Epithelial cell of prostate (primary cell): ENCODE results near the gene SMARCAD1.
"Not testable (repeated sequence)": the region's sequence is repeated elsewhere in the genome, so short reads cannot be mapped to it uniquely, and the experiment has no call there.

Source experiments
- DNase-seq: peaks from one replicate; pipeline ENCODE4 v3.0.0-alpha.2; 2011; ENCODE audit warnings: low read depth, low spot score
- H3K27ac ChIP-seq: fragments of 450-650 bp; 2 replicates; pipeline ENCODE4 v1.5.1; 2017; ENCODE audit warnings: mild to moderate bottlenecking

SMARCAD1 gene

DNA sequence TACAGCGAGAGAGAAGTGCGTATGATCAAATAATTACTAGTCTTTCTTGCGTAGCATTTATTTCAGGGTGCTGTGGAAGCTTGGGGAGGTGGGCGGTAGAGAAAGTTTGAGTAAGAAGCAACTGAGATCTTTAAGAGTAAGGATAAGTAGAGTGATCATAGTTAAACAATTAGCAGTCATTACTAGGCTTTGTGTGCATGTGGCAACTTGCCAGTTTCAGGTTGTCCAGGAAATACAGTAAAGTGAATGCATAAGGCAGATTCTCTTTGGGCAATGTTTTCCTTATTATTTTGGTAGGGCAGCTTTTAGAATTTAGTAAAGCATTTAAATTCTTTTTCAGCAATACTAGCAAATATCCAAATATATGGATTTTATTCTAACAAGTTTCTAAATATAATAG is 78.0 kb downstream of the SMARCAD1 start:
- no peak overlapping the region for H3K27ac ChIP-seq
- DNase-seq: no peak

DNA sequence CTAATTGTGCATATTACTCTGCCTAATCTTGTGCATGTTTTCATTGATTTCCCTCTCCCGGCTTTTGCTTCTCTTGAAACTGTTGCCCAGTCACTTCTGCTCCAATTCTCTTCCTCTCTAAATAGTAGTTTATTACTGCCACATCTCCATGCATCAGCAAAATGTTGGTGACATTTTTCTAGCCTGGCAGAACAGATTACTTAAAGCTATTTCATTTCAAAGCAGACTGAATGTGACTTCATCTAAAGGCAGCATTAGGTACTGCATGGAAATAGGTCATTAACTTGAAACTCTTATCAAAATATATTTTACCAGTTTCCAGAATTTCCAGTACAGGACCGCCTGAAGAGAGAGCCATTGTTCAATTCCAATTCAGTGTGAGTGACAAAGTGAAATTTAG is 82.6 kb downstream of the SMARCAD1 start:
- no peak for DNase-seq

DNA sequence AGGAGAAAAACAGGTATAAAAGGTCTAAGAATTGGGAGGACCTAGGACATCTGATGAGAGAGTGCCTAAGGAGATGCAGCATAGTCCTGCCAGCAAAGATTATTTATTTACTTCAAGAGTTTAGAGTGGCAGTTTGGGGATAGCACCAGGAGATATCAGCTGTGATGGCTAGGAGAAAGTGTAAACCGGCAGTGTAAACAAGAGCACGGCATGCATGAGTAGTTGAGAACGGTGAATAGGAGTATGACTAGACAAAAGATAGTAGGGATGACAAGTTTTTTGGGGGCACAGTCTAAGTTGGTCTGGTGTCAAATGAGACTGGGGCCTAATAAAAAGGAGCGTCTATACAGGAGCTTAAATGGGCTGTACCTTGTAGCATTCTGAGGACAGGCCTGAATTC is 86.3 kb downstream of the SMARCAD1 start:
- H3K27ac ChIP-seq: not testable (repeated sequence)

More for the DNA sequence above, 82.6 kb downstream of the SMARCAD1 start:
- no peak overlapping the region for H3K27ac ChIP-seq

DNA sequence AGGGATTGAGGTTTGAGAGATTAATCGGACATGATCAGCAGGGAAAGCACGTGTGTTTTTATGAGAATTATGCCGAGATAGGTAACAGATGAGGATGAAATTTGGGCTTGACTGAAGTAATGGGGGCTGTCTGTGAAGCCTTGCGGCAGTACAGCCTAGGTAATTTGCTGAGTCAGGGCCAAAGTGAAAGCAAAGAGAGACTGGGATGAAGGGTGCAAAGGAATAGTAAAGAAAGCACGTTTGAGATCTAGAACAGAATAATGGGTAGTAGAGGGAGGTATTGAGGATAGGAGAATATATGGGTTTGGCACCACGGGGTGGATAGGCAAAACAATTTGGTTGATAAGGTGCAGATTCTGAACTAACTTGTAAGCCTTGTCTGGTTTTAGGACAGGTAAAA is 87.8 kb downstream of the SMARCAD1 start:
- not testable (repeated sequence) for H3K27ac ChIP-seq

More for the DNA sequence above, 86.3 kb downstream of the SMARCAD1 start:
- DNase-seq: not testable (repeated sequence)

DNA sequence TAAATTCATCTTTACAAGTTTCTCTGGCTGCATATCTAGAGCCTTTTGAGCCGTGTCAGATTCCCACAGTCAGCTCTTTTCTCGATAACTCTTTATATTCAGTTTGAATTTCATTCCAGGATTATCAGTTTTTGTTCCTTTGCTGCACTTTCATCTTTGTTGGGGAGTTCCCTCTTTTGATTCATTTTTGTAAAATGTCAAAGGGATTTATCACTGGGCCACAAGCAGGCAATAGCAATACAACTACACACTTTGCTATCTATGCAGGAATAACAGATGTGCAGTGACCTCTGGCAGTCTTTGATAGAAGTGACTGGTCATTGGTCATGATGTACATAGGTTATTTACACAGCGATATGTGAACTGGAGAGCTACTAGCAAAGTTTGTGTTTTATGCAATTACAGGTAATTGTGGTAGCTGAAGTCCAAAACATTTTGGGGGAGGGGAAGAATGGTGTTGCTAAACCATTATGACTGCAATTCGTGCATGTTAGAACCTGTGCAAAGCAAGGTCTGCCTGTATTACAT is 91.1 kb downstream of the SMARCAD1 start:
- DNase-seq: peak; percentile 16
- H3K27ac ChIP-seq: peak overlapping the region; percentile 15

More for the DNA sequence above, 87.8 kb downstream of the SMARCAD1 start:
- not testable (repeated sequence) for DNase-seq

DNA sequence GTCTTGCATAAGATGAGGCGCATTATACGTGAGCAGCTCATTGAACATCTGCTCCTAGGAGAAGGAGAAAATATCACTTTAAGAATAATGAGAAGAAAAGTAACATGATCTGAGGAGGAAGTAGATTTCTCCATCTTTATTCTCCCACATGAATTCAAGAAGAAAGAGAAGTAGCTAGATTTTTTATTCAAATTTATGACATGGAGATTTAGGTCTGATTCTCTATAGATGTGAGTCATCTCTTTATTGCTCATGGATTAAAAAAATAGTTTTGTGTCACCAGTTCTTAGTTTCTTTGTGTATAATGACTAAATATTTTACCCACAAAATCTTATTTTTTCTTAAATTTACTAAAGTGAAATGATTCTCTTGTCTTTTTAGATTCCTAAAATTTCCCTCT is 94.5 kb downstream of the SMARCAD1 start:
- no peak overlapping the region for H3K27ac ChIP-seq
- no peak for DNase-seq

DNA sequence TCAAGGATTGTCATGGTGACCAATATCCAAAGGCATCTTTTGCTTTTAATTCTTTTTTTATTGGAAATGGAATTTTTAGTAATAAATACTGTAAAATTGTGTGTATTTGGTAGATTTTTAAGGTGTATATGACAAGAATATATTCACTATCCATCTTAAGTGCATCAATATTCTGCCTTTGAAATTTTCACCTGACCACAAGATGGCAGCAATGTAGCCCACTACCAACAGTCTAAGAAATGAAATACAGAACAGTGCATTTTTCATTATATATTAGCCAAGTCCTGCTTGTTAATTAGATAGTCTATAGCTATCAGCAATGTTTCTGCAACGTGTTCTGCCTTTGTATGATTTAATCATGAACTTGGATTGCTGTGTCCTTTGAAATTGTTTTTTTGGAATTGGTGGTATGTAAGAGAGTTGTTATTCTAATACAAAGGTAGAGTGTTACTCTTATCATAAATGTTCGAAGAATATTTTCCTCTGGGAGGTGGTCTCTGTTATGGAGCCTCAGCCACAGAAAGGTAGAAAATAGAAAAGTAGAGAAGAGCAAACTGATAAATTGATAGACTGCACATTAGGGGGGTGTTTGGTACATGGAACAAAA is 96.8 kb downstream of the SMARCAD1 start:
- no peak overlapping the region for H3K27ac ChIP-seq
- DNase-seq: no peak

DNA sequence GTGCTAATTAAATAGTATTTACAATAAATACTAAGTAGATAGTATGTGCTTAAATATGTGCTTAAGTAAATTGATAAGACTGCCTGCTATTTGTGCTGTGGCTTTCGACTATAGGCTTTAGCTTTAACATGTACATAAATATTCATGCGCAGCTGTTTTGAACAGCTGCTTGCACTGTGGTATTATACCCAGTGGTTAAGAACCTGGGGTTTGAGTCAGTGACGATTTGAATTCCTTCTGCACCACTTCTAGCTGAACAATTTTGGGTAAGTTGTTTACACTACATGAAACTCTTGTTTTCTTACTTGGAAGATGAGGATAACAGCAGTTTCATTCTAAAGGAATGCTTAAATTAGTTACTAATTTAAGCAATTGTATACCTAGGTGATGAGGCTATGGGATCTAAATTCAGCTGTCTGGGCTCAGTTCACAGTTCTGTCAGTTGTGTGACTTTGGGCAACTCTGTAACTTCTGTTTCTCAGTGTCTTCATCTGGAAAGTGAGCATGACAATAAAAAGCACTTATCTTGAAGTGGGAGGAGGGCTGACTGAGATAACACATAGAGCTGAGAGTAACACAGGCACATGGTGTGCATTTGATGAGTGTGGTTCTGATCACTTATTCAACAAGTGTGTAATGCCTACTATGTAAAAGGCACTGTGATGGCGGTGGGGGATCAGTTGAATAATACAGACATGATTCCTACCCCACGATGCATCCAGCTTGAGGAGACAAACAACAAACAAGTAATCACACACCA is 98.0 kb downstream of the SMARCAD1 start:
- no peak overlapping the region for H3K27ac ChIP-seq
- DNase-seq: no peak

DNA sequence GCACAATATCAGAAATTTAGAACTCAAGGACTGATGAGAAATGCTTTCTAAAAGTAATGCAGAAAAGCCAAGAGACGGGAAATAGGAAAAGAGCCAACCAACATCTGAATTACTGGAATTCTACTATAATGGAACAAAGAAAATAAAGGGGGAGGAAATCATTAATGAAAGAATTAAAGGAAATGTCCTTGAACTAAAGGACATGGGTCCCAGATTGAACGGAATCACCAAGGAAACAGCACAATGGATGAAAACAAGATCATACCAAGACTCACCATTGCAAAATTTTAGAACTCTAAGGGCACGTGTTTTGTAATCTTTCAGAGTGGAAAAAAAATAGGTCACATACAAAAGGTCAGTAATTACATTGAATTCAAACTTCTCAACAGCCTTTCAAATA is 99.0 kb downstream of the SMARCAD1 start:
- H3K27ac ChIP-seq: no peak overlapping the region
- DNase-seq: no peak

DNA sequence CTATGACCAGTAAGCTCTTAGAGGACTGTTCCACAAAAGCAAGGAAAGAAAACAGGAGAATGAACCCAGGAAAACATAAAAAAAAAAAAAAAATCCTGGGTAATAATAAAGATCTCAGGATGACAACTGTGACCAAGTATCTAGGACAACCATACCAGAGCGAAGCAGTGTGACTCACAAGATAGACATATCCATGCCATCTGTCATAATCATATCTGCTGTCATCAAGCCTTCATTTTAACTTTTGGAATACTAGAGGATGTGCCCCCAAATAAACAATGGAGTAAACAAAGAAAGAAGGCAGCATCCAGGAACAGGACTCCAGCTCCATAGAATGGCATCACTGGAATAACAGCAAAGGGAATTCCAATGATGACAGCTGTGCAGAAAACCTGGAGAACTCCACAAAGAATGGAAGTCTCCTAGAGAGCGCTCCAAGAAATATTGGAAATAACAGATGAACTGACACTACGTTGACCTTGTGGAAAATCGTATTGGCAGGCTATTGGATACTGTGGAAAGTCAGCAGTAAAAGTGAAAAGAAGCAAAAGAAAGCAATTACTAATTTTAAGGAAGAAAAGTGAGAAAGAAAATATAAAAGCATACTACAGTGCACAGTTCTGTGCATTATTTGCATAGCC is 99.7 kb downstream of the SMARCAD1 start:
- H3K27ac ChIP-seq: no peak overlapping the region
- no peak for DNase-seq

DNA sequence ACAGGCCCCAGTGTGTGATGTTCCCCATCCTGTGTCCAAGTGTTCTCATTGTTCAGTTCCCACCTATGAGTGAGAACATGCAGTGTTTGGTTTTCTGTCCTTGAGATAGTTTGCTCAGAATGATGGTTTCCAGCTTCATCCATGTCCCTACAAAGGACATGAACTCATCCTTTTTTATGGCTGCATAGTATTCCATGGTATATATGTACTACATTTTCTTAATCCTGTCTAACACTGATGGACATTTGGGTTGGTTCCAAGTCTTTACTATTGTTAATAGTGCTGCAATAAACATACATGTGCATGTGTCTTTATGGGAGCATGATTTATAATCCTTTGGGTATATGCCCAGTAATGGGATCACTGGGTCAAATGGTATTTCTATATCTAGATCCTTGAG is 112.3 kb downstream of the SMARCAD1 start:
- not testable (repeated sequence) for H3K27ac ChIP-seq

DNA sequence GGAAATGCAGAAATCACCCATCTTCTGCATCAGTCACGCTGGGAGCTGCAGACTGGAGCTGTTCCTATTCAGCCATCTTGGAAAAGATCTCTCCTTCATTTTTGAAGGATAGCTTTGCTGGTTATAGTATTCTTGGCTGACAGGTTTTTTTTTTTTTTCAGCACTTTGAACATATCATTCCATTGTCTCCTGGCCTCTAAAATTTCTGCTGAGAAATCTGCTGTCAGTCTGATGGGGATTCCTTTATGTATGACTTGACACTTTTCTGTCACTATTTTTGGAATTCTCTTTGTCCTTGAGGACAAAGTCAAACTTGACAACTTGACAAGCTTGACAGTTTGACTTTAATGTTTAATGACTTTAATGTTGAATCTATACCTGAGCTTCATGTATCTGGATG is 118.2 kb downstream of the SMARCAD1 start:
- DNase-seq: no peak
- H3K27ac ChIP-seq: no peak overlapping the region

More for the DNA sequence above, 112.3 kb downstream of the SMARCAD1 start:
- DNase-seq: not testable (repeated sequence)

DNA sequence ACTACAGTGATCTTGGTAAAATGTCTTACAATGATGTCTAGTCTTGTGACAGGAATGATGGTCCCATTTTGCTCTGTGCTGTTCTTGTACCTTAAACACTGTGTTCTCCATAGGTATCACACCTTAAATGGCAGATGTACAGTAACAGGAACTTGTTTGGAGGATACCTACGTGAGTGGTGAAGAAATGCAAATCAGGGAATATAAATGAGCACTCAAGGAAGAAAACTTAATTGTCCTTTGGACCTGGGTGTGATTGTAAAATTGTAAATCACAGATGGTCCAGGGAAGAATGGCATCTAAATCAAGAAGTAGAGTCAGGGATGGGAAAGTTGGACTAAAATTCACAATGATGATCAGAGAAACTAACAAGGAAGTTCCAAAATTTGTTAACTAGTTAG is 122.3 kb downstream of the SMARCAD1 start:
- DNase-seq: no peak
- no peak overlapping the region for H3K27ac ChIP-seq

DNA sequence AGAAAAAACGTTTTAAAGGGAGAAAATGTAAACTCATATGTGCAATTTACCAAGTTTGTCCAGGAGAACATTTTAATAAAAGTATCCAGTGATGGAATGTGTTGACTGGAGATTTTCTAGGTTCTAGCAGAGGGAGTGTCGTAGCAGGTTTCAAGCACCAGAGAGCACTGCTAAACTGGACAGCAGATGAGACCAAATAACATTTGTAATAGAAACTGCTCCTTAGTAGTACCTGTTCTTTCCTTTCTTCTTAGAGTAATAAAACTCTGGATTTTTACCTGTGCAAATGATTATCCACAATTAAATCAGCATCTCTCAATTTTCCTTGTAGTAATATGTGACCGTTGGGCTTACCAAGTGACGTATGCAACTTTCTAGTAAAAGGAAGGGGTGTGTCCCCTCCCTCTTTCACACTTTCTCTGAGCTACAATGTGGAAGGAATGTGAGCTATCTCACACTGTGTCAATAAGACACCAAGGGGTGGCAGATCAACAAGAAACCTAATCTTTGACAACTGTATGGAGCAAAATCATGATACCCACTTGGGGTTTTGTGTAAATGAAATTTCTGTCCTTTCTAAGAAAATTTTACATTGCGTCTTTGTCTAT is 125.4 kb downstream of the SMARCAD1 start:
- DNase-seq: no peak
- H3K27ac ChIP-seq: no peak overlapping the region

DNA sequence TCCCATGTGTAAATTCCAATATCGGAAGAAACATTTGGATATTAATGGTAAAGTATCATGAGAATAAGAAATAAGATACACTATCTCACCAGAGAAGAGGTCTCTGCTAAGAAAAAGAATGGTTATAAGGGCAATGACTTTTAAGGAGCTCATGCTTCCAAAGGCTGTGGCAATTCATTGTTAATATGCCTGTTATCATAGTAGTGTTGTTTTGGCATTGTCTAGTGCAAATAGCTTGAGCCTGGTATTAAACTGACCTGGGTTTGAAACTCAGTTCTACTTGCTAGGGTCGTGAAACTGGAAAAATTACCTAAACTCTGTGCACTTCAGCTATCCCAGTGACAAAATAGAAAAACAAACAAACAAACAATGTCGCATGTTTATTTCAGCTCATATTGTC is 126.2 kb downstream of the SMARCAD1 start:
- H3K27ac ChIP-seq: no peak overlapping the region
- no peak for DNase-seq

DNA sequence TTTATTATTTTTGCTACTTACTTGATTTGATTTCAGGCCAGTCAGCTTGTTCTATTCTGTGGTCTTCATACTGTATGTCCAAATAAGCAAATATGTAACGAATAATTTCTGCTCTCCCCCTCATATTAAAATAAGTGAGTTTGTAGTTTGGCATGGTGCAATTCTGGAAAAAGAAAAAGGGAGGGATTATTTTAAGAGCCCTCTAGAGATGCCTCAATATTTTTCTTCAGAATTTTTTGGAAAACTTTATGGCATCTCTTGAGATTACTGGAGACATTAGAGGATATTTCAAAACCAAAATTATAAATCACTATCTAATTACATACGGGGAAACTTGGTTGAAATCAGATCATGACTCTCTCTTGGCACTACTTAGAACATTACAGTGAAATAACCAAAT is 126.8 kb downstream of the SMARCAD1 start:
- no peak for DNase-seq
- H3K27ac ChIP-seq: no peak overlapping the region

DNA sequence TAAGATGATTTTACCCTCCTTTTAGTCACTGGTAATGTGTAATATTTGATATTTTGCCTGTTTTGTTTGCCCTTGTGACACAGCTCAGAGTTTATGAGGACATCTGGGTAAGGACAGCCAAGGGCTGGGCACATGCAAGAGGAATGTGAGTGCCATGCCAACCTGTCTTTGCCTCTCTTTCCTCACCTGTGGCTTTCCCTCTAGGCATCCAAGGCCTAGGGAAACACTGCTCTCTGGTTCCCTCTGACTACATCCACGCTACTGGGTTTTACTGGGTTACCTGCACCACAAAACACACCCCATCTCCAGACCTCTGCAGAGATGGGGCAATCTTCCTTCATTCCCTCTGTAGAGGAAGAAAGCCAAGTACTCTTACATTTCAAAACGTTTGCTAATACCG is 127.3 kb downstream of the SMARCAD1 start:
- peak; percentile 12 for DNase-seq
- H3K27ac ChIP-seq: no peak overlapping the region

DNA sequence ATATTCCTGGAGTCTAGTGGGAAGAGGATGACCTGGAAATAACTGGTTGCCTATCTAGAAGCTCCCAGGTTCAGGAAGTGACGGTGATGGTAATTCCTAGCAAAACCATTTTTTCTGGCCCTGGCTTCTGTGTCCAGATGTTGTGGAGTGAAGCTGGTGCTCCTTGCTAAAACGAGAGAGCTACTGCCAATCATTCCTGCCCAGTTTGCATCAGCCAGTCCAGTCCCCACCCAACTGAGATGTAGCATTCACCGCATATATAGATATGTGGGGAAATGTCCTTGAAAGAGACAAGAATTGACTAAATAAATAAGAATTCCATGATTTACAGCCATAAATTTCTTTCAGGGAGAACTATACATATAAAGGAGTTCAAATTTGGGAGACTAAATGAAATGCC is 128.6 kb downstream of the SMARCAD1 start:
- DNase-seq: no peak
- H3K27ac ChIP-seq: no peak overlapping the region

DNA sequence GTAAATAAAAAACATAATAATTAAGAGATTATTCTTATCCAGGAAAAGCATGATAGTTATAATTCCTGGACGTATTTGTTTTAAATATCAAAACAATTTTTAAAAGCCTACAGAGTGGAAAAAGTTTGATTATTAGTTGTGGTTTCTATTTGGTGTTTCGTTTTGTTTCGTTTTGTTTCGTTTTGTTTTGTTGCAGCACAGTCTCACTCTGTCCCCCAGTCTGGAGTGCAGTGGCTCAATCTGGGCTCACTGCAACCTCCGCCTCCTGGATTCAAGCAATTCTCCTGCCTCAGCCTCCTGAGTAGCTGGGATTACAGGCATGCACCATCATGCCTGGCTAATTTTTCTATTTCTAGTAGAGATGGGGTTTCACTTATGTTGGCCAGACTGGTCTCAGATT is 129.1 kb downstream of the SMARCAD1 start:
- DNase-seq: not testable (repeated sequence)

DNA sequence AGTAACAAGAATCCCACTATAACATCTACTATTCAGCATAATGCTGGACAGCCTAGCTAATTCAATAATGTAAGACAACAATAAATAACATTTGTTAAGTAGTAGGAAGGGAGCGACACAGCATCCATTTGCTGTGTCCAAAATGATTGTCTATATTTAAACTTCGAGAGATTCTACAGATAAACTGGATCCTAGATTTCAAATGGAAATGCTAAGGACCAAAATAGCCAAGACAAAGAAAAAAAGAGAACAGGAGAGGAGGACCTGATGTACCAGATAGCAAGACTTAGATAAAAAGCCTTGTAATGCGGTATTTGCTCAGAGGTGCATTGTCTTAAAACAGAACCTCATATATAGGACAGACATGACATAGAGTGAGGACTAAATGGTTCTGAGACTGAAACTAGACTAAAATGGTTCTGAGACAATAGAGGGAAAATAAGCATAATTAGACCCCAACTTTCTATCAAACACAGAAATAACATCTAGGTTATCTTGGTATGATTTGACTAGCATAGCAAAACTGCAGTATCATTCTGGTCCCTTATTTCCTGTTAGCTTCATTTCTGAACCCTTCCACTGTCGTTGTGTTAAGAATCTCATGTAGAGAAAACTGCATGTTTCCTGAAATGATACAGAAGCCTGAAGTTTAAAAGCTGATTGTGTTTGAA is 131.2 kb downstream of the SMARCAD1 start:
- H3K27ac ChIP-seq: no peak overlapping the region

More for the DNA sequence above, 129.1 kb downstream of the SMARCAD1 start:
- H3K27ac ChIP-seq: not testable (repeated sequence)

More for the DNA sequence above, 131.2 kb downstream of the SMARCAD1 start:
- no peak for DNase-seq
